HG02623 (cell line): ENCODE data around the gene HSD17B8.

Source experiments
- ATAC-seq: cut with Tn5 transposase; IDR thresholded peaks from one replicate; pipeline ENCODE4 v1.9.1; 2021; ENCODE audit warnings: moderate library complexity; ENCODE audit not compliant: unreplicated experiment

HSD17B8 gene

DNA sequence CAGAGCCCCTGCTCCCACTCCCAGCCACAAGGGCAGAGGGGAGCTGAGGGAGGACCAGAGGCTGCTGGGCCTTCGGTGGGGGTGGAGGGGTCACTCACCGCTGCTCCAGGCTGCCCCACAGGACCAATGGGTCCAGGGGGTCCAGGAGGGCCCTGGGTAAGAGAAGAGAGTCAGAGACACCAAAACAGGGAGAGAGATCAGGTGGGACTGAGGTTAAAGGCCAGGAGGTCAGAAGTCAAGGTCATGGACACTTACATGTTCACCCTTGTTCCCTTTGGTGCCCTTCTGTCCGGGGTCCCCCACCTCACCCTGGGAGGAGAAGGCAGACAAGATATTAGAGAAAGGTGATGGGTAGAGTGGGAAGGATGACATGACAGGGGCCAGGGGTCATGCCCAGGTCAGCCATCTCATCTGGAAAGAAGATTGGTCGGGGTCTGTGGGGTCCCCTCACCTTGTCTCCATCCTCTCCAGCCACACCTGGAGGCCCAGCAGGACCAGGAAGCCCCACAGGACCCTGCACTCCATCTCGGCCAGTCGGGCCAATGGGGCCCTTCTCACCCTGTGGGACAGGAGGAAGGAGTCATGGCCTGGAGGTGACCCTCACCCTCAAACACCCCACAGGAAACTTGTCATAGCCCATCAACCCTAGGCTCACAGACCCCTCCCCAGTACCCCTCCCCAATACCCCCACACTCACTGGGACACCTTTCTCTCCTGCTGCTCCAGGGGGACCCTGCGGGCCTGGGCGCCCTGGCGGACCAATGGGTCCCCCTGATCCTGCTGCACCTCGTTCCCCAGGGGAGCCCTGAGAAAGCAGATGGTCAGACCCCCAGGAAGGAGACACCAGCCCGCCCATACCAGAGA, 33.2 kb upstream of the HSD17B8 start:
- no peak for ATAC-seq

DNA sequence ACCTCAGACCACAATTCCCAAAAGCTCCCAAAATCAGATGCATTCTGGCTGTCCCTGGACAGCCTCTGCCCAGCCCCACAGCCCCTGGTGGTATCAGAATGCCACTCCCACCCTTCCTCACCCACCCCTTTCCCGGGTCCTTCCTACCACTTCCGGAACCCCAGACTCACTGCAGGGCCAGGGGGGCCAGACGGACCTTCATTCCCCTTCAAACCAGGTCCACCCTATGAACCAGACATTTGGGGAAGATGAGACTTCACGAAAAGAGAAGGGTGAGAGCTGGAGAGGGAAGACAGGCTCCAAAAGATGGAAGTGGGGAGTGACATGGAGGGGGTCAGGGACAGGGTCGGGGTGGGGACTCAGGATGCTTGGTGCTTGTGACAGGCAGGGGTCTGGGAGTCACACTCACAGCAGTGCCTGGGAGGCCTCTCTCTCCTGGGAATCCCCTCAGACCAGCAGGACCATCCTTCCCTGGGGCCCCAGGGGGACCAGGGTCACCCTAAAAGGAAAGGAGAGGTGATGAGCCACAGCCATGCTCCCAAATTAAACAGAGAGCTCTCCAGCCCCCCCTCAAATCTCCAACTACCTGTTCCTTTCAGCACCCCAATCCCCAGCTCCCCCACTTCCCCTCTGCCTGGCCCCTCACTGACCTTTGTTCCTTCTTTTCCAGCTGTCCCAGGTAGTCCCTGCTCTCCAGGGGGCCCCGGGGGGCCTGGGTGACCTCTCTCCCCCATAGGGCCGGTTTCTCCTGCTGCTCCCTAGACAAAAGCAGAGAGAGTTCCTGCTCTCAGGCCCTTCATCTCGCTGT, 32.4 kb upstream of the HSD17B8 start:
- no peak for ATAC-seq

DNA sequence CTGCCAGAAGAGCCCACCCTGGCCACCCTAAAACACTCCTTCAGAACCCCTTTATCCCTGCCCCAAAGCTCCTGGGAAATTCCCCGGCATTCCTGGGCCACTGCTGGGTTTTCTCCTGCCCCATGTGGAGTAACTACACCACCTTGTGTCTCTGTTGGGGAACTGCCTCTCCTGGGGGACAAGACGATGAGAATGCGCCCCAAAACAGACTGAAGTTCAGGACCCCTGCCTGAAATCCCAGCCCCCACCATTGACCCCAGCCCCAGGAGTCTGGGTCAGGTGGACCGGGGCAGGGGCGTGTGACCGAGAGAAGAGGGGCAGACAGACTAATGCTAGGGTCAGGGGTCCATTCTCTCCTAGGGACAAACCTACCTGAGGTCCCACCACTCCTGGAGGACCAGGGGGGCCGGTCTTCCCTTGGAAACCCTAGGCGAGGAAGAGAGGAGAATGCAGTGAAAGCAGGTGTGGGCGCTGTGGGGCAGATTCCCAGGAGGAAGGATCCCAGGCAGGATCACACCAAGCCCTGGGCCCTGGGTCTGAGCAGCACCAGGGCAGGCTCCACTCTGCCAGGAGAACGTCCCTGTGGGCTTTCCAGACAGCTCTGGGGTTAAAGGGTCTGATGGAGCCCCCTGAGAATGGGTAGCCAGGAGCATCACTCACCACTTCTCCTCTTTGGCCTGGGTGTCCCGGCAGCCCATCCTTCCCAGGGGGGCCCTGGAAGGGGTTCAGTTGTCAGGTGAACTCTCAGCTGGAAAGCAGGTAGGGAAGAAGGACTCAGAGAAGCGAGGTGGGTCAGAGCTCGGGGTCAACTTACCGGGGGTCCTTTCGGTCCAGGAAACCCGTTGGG, 31.5 kb upstream of the HSD17B8 start:
- ATAC-seq, result no peak

DNA sequence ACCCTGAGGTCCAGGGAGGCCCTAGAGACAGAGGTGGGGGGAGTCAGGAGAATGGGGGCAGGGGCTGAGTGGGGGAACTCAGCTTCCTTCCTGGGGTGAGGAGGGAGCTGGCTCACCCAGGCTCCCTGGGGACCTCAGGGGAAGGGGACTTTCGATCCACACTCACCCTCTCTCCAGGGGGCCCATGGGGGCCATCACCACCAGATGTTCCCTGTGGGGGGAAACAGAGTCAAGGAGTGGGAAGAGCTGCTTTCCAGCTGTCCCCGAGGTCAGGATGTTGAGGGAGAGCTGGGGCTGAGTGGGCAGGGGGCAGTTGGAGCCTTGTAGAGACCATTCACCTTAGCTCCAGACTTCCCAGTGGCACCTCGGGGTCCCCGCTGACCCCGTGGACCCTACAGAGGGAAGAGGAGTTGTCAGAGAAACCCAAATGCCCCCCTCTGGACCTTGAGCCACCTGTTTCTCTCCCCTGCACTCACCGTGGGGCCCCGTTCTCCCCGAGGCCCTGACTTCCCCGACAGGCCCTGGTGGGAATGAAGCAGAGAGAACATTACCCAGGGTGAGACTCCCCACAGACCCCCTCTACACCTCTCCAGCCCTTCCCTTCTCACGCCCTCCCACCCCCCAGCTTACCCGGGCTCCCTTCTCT, 30.8 kb upstream of the HSD17B8 start:
- ATAC-seq, result no peak

DNA sequence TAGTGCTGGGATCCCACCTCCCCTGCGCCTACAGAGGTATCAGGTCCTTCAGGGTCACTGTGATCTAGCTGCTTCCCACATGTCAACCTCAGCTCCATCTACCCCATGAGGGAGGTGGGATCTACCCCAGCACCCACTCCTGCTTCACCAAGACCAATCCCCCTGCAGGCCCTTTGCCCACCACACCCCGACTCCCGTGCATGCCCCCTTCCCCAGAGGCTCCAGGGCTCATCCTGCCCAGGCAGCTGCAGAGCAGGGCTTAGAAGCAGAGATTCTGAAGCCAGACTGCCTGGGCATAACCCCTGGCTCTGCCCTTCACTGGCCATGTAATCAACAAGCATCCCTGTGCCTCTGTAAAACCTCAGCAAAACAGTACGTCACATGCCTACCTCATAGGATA, 29.7 kb upstream of the HSD17B8 start:
- ATAC-seq, result no peak

DNA sequence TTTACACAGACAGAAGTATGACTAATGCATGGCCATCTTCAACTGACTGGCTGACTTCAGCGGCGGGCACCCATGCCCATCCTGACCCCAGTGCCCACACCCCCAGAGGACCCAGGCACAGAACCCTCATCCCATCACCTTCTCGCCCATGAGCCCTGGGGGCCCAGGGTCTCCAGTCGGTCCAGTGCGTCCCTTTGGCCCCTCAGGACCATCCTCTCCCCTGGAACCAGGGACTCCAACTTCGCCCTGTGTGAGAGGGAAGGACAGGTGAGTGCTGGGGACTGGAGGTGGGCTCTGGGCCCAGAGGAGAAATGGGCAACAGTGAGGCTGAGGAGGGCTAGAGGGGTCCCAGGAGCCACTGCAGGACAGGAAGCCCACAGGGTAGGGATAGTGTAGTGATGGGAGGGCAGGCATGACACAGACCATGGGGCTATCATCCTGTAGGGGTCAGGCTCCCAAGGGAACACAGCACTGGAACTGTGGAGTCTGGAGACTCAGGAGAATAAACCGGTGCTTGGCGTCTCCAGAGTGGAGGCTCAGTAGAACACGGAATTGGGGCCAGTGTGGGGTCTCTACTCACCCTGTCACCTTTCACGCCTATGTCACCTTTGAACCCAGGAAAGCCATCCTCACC, 28.9 kb upstream of the HSD17B8 start:
- ATAC-seq, result no peak

DNA sequence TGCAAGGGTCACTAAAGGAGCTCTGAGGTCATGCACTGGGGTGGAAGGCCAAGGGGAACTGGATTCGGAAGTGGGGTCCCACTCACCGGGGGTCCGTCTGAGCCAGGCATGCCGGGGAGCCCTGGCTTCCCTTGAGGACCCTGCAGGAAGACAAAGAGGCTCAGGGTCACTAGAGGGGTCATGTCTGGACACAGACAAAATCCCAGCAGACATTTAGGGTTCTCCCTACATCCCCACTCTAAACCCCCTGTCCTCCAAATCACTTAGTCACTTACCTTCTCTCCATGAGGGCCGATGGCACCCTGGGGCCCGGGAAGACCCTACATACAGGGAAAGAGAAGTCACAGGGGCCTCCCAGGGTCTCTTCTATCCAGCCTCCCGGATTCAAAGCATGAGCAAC, 27.5 kb upstream of the HSD17B8 start:
- no peak for ATAC-seq

DNA sequence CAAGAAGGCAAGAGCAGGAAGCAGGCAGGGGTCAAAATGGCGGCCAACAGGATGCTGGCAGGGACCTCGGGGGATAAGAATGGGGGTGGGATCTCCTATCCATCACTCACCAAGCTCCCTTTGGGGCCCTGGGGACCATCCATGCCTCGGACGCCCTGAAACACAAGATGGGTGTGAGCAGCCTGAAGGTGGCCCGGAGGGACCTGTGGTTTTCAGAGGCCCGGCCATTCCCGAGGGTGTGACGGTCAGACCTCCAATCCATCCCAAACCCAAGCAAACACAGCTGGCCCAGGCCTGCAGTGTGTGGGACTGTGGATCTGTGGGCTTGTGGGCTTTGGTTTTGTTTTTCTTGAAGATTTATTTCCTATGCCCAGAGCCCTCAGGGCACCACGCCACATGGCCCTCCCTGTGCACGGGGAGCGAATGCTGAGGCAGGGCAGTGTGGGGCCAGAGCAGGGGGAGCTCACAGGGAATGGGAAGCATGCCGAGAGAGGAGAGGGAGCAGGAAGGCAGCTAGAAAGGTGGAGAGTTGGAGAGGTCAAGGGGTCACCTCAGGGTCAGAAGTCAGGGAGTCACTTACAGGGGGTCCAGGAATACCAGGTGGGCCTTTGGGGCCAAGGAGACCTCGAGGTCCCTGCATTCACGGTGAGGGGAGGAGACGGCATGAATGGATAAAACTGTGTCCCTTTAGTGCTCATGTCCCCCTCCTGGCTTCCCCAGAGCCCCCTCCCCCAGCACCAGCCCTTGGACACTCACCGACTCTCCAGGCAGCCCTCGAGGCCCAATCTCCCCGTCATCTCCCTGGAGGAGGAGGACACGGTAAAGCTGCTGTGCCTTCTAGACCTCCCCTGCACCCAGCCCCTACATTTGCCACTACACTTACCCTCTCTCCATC, 26.7 kb upstream of the HSD17B8 start:
- no peak for ATAC-seq

DNA sequence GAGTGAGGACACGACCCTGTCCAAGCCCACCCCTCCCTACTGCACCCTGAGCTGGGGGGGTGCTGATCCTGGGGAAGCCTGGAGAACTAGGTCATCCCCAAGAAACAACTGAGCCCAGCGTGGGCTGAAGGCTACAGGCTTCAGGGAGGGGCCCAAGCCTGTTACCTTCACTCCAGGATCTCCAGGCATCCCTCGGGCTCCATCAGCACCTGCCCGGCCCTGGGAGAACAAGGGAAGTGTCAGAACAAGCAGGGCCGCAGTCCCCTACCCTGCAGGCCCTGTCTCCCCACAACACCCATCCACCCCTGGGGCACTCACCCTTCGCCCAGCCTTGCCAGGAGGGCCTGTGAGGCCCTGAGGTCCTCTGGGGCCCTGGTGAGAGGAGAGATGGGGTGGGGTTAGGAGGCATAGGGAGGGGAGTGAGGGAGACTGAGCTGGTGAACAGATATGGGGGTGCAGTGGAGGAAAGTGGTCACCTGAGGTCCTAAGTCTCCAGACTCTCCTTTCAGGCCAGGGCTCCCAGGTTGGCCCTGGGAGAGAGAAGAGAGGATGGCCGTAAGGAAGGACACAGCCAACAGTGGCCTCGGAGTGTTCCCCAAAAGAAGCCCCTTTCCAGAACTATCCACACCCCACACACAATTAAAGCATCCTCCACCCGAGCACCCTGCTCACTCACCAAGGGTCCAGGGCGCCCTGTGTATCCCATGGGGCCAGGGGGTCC, 25.5 kb upstream of the HSD17B8 start:
- no peak for ATAC-seq

DNA sequence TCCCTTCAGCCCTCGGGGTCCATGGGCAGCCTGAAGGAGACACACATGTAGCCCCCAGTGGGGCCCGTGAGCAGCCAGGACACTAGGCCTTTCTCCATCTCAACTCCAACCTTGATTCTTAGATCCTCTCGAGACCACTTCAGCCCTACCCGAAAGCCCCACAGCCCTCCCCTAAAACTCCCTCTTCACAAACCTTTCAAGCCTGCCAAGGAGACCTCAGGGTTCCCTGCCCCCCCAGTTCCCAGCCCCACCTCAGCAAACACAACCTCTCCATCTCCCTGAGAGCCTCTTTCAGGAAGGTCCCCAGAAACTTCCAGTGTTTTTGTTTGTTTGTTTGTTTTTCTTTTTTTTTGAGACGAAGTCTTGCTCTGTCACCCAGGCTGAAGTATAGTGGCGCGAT, 23.3 kb upstream of the HSD17B8 start:
- no peak for ATAC-seq

DNA sequence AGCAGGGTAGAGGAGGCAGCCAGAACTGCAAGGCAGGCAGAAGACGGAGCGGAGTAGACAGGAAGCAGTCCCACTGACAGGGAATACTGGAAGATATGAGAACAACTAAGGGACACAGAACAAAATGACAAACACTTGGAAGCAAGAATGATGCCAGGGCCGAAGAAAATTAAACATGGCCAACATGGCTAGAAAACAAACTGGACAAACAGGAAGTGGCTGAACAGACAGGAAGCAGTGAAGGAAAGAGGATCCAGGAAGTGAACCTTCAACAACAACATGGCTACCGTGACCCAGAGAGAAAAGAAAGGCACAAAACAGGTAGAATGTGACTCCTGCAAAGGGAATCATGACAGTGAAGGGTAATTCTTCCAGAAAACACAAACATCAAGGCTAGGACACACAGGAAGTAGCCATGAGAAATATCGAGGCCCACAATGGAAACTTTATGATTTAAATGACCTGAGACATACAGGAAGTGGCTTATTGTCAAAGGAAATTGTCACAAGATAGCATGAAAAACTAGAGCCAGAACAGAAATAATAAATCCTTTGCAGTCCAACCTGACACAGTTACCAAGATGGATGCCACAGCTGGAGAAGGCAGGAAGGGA, 21.3 kb upstream of the HSD17B8 start:
- no peak for ATAC-seq

DNA sequence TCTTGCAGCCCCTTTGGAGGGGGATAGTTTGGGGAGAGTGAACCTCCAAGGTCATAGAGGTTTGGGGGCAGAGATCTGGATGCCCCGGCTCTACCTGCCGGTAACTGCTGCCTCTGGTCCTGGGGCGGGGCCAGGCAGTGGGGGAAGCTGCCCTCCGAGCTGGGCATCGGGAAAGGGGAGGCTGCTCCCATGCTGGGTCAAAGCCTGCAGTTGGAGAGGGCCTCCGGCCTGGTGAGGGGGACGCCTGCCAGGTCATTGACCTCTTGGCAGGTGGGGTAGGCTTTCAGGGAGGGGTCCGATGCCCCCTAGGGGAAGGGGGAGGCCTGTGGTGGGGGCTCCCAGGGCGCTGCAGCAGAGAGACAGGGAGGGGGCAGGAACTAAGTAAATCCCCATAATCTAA, 19.3 kb upstream of the HSD17B8 start:
- ATAC-seq, result no peak

DNA sequence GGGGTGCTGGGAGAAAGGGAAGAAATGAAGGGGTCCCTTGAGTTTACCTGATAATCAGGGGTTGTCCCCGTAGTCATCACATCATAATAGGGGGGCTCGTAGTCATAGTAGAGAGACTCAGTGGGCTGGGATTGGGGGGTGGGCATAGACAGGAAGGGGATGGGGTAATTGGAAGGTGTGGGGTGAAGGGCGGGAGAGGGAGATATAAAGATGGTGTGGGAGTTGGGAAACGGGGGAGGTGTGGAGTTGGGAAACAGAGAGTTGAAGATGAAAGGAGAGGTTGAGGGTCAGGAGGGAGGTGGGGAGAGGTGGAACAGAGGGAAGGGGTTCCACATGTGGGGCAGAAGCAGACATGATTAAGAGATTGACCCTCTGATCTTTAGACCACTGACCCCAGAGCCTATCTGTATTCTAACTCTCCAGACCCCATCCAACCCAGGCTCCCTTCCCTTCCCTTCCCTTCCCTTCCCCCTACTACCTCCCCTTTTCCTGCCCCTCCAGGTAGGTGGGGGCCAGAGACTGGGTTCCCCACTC, 18.7 kb upstream of the HSD17B8 start:
- ATAC-seq, result no peak

DNA sequence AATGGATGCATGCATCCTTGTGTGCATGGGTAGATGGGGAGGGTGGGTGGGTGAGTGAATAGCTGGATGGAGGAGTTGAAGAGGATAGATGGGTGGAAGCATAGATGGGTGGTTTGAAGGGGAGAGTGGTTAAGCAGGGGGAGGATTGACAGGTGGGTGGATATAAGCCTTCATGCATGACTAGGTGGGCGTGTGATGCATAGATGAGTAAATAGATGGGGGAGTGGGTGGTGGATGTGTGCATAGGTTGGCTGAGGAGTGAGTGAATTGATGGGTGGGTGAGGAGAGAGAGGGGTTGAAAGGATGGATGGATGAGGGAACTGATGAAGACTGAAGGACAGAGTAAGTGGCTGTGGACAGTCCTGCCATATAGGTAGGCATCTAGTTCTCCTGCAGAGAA, 16.6 kb upstream of the HSD17B8 start:
- ATAC-seq, result no peak

DNA sequence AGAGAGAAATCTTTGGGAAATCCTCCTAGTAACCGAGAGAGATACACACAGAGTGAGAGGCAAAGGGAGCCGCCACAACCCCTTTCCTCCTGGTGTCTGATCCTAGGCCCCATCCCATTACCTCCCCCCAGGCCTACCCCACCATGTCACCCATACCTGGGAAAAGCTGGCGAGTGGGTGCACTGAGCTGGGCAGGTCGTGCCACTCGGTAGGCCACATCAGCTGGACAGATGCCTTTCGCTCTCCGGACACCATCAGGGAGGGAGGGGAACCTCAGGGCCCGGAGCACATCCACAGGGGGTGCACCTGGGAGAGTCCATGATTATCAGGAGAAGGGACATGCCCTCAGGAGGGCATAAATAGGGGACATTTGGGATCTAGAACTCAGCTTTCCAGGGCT, 15.3 kb upstream of the HSD17B8 start:
- ATAC-seq, result no peak

DNA sequence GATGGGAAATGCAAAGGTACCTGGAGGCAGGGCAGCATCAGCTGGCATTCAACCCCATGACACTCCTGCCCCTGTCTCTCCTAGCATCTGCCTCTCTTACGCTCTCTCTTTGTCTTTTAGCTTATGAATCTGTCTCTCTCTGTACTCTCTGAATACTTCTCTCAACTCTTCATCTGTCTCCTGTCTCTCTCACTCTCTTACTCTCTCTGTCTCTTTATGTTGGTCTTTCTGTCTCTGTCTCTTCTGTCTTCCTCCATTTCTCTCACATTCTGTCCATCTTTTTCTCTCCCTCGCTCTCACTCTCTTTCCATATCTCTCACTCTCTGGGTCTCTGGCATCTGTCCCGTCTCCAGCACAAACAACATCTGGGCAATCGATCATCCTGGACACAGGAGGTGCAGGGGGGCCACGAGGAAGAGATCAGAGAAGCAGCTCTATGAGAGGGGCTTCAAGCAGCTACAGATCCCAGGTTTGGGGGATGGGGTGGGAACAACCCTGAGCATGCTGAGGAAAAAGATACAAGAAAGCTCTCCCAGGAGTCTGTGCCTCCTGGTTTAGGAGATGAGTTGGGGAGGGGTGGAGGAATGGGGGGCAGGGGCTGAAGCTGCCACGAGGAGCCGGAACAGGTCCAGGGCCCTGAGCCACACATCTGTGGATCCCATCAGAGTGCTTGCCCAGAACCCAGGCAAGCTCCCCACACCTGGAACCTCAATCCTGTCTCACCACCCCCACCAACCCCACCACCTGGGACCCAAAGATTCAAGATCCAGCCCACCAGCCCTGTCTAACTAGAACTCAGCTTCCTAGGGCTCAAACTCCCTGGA, 14.6 kb upstream of the HSD17B8 start:
- no peak for ATAC-seq

DNA sequence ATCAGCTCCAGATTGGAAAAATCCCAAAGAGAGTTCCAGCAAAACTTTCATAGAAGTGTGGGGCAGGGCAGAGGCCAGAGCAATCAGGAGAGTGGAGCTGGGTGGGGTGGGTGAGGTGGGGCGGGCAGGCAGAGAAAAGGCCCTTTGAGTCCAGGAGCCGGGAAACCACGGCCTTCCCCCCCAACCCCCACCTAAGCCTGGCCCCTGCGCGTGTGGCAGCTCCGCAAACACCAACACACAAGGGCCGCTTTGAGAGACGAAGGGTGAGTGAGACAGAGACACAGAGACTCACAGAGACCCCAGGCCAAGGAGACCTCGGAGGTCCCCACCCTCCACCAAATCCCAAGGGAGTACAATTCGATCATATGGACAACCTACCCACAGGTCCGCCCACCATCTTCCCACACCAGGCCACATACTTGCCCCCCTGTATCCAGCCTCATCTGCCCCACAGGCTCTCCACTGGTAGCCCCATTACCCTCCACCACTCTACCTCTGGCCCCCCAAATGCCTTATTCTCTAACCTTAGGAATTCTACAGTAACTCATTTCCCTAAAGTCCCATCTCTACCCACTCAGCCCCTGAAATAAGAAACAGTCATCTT, 13.8 kb upstream of the HSD17B8 start:
- ATAC-seq, result no peak
